ENCODE data around the gene WTAP.

DNA sequence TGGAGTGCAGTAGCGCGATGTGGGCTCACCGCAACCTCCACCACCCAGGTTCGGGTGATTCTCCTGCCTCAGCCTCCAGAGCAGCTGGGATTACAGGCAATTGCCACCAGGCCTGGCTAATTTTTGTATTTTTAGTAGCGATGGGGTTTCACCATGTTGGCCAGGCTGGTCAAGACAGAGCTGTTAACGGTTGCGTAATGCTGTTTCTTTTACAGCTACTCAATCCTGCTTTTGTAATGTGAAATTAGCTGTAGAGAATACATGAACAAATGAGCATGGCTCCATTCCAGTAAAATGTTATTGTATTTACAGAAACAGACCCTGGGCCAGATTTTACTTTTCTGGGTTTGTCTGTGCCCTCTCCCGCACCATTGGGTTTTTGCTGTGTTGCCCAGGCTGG, 74.6 kb downstream of the WTAP start:
- TF ChIP-seq POLR2A (IDR thresholded peaks at IDR 0.05), result no peak
- TF ChIP-seq, protein P1, sequence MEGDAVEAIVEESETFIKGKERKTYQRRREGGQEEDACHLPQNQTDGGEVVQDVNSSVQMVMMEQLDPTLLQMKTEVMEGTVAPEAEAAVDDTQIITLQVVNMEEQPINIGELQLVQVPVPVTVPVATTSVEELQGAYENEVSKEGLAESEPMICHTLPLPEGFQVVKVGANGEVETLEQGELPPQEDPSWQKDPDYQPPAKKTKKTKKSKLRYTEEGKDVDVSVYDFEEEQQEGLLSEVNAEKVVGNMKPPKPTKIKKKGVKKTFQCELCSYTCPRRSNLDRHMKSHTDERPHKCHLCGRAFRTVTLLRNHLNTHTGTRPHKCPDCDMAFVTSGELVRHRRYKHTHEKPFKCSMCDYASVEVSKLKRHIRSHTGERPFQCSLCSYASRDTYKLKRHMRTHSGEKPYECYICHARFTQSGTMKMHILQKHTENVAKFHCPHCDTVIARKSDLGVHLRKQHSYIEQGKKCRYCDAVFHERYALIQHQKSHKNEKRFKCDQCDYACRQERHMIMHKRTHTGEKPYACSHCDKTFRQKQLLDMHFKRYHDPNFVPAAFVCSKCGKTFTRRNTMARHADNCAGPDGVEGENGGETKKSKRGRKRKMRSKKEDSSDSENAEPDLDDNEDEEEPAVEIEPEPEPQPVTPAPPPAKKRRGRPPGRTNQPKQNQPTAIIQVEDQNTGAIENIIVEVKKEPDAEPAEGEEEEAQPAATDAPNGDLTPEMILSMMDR (IDR thresholded peaks at IDR 0.05), result no peak
- TF ChIP-seq EP300 (IDR thresholded peaks at IDR 0.05), result no peak
- no peak for TF ChIP-seq POLR2AphosphoS5 (IDR thresholded peaks at IDR 0.05)
